ENCODE measurements around the gene MAN2A2. TPM values are rescaled to one million over a fixed set of nuclear protein-coding genes. Genes with fewer than 3 reads are reported as not detected.

MAN2A2 gene
- polyA plus RNA-seq, result 44.0 TPM
- long read RNA-seq, donor 1, partial matches to known transcripts, result 16 of 30 reads
- long read RNA-seq, donor 1, other reads (novel, unspliced or antisense), result 14 of 30 reads
- long read RNA-seq, donor 2, full-length matches to known transcripts, result 2 of 2 reads
- long read RNA-seq, donor 2, partial matches to known transcripts, result 0 of 2 reads
- long read RNA-seq, donor 2, other reads (novel, unspliced or antisense), result 0 of 2 reads
- long read RNA-seq, donor 3, result 0 reads
- long read RNA-seq, donor 4, result 0 reads
- long read RNA-seq, donor 5, result 0 reads
- long read RNA-seq, donor 6, result 0 reads
- long read RNA-seq, donor 7, partial matches to known transcripts, result 0 of 1 reads
- long read RNA-seq, donor 7, other reads (novel, unspliced or antisense), result 0 of 1 reads
- long read RNA-seq, donor 8, partial matches to known transcripts, result 0 of 1 reads
- long read RNA-seq, donor 8, other reads (novel, unspliced or antisense), result 0 of 1 reads
- long read RNA-seq, donor 9, result 0 reads
- long read RNA-seq, donor 10, result 0 reads
- long read RNA-seq, donor 11, result 0 reads

- peak; percentile 60 to 82 for DNase-seq
- no peaks in the 10 kb centered on the region for H3K9me3 ChIP-seq (ENCODE audit: control insufficient read depth, low read depth, low read length)
- peaks cover 34% of the 10 kb centered on the region for H3K36me3 ChIP-seq (ENCODE audit: control insufficient read depth, insufficient read depth, low read length)
- WGBS (ENCODE audit: insufficient coverage, low lambda C conversion rate), result no CpG with 5 or more reads among the region's 81 CpGs
- no peaks in the 10 kb centered on the region for H3K27me3 ChIP-seq (ENCODE audit: control insufficient read depth, insufficient read depth, low read length)
- peaks cover 7% of the 10 kb centered on the region for H3K4me1 ChIP-seq (ENCODE audit: control insufficient read depth, insufficient read depth, low read length)
- H3K27ac ChIP-seq (ENCODE audit: low read length), result peak within 1 kb of the TSS; percentile 90
- peak within 1 kb of the TSS; percentile 80 for H3K4me3 ChIP-seq (ENCODE audit: low read length)
Measured at GRCh38 chr15:90902840-90903732, at the start of gene MAN2A2. Gene MAN2A2 (plus strand): TSS chr15:90903302. CDS start chr15:90904208, 906 bp downstream.

GRCh38 chr15:90855139-90855538 is 48.0 kb upstream of the MAN2A2 start:
- Histone ChIP-seq H3K4me1 (ENCODE audit: control insufficient read depth, insufficient read depth, low read length) (no peaks in the 10 kb centered on the region), H3K36me3 (ENCODE audit: control insufficient read depth, insufficient read depth, low read length) (no peaks in the 10 kb centered on the region), H3K9me3 (ENCODE audit: control insufficient read depth, low read depth, low read length) (no peaks in the 10 kb centered on the region), H3K27me3 (ENCODE audit: control insufficient read depth, insufficient read depth, low read length) (no peaks in the 10 kb centered on the region), H3K27ac (ENCODE audit: low read length) (no peak overlapping the region), H3K4me3 (ENCODE audit: low read length) (no peak overlapping the region)
- WGBS (ENCODE audit: insufficient coverage, low lambda C conversion rate), result no CpG with 5 or more reads among the region's 9 CpGs
- peak in 1 of 2 donors; percentile 64 for DNase-seq

- WGBS (ENCODE audit: insufficient coverage, low lambda C conversion rate), result no CpG with 5 or more reads among the region's 8 CpGs
- no peak overlapping the region for H3K27ac ChIP-seq (ENCODE audit: low read length)
Measured at GRCh38 chr15:90857337-90857736, 45.8 kb upstream of the MAN2A2 start.

GRCh38 chr15:90857883-90858443 is 45.1 kb upstream of the MAN2A2 start:
- Histone ChIP-seq H3K4me1 (ENCODE audit: control insufficient read depth, insufficient read depth, low read length) (no peaks in the 10 kb centered on the region), H3K4me3 (ENCODE audit: low read length) (no peak overlapping the region), H3K36me3 (ENCODE audit: control insufficient read depth, insufficient read depth, low read length) (no peaks in the 10 kb centered on the region), H3K27ac (ENCODE audit: low read length) (no peak overlapping the region), H3K27me3 (ENCODE audit: control insufficient read depth, insufficient read depth, low read length) (no peaks in the 10 kb centered on the region), H3K9me3 (ENCODE audit: control insufficient read depth, low read depth, low read length) (no peaks in the 10 kb centered on the region)
- WGBS (ENCODE audit: insufficient coverage, low lambda C conversion rate), result no CpG with 5 or more reads among the region's 8 CpGs
- DNase-seq, result no peak

More at GRCh38 chr15:90857337-90857736, 45.8 kb upstream of the MAN2A2 start:
- no peaks in the 10 kb centered on the region for H3K36me3 ChIP-seq (ENCODE audit: control insufficient read depth, insufficient read depth, low read length)
- H3K27me3 ChIP-seq (ENCODE audit: control insufficient read depth, insufficient read depth, low read length), result no peaks in the 10 kb centered on the region
- no peaks in the 10 kb centered on the region for H3K4me1 ChIP-seq (ENCODE audit: control insufficient read depth, insufficient read depth, low read length)
- H3K9me3 ChIP-seq (ENCODE audit: control insufficient read depth, low read depth, low read length), result no peaks in the 10 kb centered on the region
- no peak for DNase-seq
- H3K4me3 ChIP-seq (ENCODE audit: low read length), result no peak overlapping the region

GRCh38 chr15:90859234-90860131 is 43.6 kb upstream of the MAN2A2 start:
- no peaks in the 10 kb centered on the region for H3K4me1 ChIP-seq (ENCODE audit: control insufficient read depth, insufficient read depth, low read length)
- H3K36me3 ChIP-seq (ENCODE audit: control insufficient read depth, insufficient read depth, low read length), result no peaks in the 10 kb centered on the region
- H3K9me3 ChIP-seq (ENCODE audit: control insufficient read depth, low read depth, low read length), result no peaks in the 10 kb centered on the region
- no peak for DNase-seq
- no peak overlapping the region for H3K4me3 ChIP-seq (ENCODE audit: low read length)
- 83% methylated on average over 1 of the region's 10 CpGs for WGBS (ENCODE audit: insufficient coverage, low lambda C conversion rate)
- no peak overlapping the region for H3K27ac ChIP-seq (ENCODE audit: low read length)
- H3K27me3 ChIP-seq (ENCODE audit: control insufficient read depth, insufficient read depth, low read length), result no peaks in the 10 kb centered on the region

- no peaks in the 10 kb centered on the region for H3K4me1 ChIP-seq (ENCODE audit: control insufficient read depth, insufficient read depth, low read length)
- DNase-seq, result no peak
- H3K9me3 ChIP-seq (ENCODE audit: control insufficient read depth, low read depth, low read length), result no peaks in the 10 kb centered on the region
- H3K27ac ChIP-seq (ENCODE audit: low read length), result no peak overlapping the region
- no peak overlapping the region for H3K4me3 ChIP-seq (ENCODE audit: low read length)
- WGBS (ENCODE audit: insufficient coverage, low lambda C conversion rate), result no CpG with 5 or more reads among the region's 7 CpGs
- H3K27me3 ChIP-seq (ENCODE audit: control insufficient read depth, insufficient read depth, low read length), result no peaks in the 10 kb centered on the region
- no peaks in the 10 kb centered on the region for H3K36me3 ChIP-seq (ENCODE audit: control insufficient read depth, insufficient read depth, low read length)
Measured at GRCh38 chr15:90860450-90860849, 42.7 kb upstream of the MAN2A2 start.

- WGBS (ENCODE audit: insufficient coverage, low lambda C conversion rate), result 90% methylated on average over 8 of the region's 14 CpGs
- H3K27ac ChIP-seq (ENCODE audit: low read length), result no peak overlapping the region
- no peak for DNase-seq
Measured at GRCh38 chr15:90860942-90861675, 42.0 kb upstream of the MAN2A2 start.

GRCh38 chr15:90862487-90862886 is 40.6 kb upstream of the MAN2A2 start:
- no CpG with 5 or more reads among the region's 6 CpGs for WGBS (ENCODE audit: insufficient coverage, low lambda C conversion rate)
- Histone ChIP-seq H3K4me3 (ENCODE audit: low read length) (no peak overlapping the region), H3K36me3 (ENCODE audit: control insufficient read depth, insufficient read depth, low read length) (no peaks in the 10 kb centered on the region), H3K27ac (ENCODE audit: low read length) (no peak overlapping the region), H3K27me3 (ENCODE audit: control insufficient read depth, insufficient read depth, low read length) (no peaks in the 10 kb centered on the region), H3K9me3 (ENCODE audit: control insufficient read depth, low read depth, low read length) (no peaks in the 10 kb centered on the region), H3K4me1 (ENCODE audit: control insufficient read depth, insufficient read depth, low read length) (peaks cover 6% of the 10 kb centered on the region)
- DNase-seq, result no peak

More at GRCh38 chr15:90860942-90861675, 42.0 kb upstream of the MAN2A2 start:
- H3K9me3 ChIP-seq (ENCODE audit: control insufficient read depth, low read depth, low read length), result no peaks in the 10 kb centered on the region
- H3K4me3 ChIP-seq (ENCODE audit: low read length), result no peak overlapping the region
- no peaks in the 10 kb centered on the region for H3K36me3 ChIP-seq (ENCODE audit: control insufficient read depth, insufficient read depth, low read length)
- peaks cover 2% of the 10 kb centered on the region for H3K4me1 ChIP-seq (ENCODE audit: control insufficient read depth, insufficient read depth, low read length)
- H3K27me3 ChIP-seq (ENCODE audit: control insufficient read depth, insufficient read depth, low read length), result no peaks in the 10 kb centered on the region

Data from large intestine (tissue), 12 donors.